RWPE2 (cell line): ENCODE results near the gene RAB7A.
"Not testable (repeated sequence)": the region's sequence is repeated elsewhere in the genome, so short reads cannot be mapped to it uniquely, and the experiment has no call there.

Experiments used
- ATAC-seq: fragments of 200-7000 bp; cut with Tn5 transposase; 3 replicates; pipeline ENCODE4 v1.9.1; 2021; ENCODE audit warnings: low read depth
- DNase-seq: peaks from one replicate; pipeline ENCODE4 v3.0.0-alpha.2; 2020; ENCODE audit warnings: low spot score
- H3K27ac ChIP-seq: fragments of 450-650 bp; 2 replicates; pipeline ENCODE4 v1.5.1; 2017; ENCODE audit warnings: mild to moderate bottlenecking; ENCODE audit not compliant: poor library complexity, severe bottlenecking
- H3K27me3 ChIP-seq: fragments of 250-450 bp; sonication (Bioruptor Pico); 2 replicates; pipeline ENCODE4 v1.5.1; 2021; ENCODE audit warnings: mild to moderate bottlenecking, moderate library complexity; ENCODE audit not compliant: insufficient read depth, poor library complexity, severe bottlenecking
- H3K36me3 ChIP-seq: fragments of 250-450 bp; sonication (Bioruptor Pico); 2 replicates; pipeline ENCODE4 v1.5.1; 2020; ENCODE audit warnings: low read depth, mild to moderate bottlenecking, moderate library complexity
- H3K4me1 ChIP-seq: fragments of 250-450 bp; sonication (Bioruptor Pico); 2 replicates; pipeline ENCODE4 v1.5.1; 2021; ENCODE audit warnings: mild to moderate bottlenecking, moderate library complexity; ENCODE audit not compliant: insufficient read depth, poor library complexity, severe bottlenecking
- H3K4me3 ChIP-seq: fragments of 250-450 bp; sonication (Bioruptor Pico); 2 replicates; pipeline ENCODE4 v1.5.1; 2021; ENCODE audit warnings: mild to moderate bottlenecking, moderate library complexity; ENCODE audit not compliant: severe bottlenecking
- H3K9me3 ChIP-seq: fragments of 250-450 bp; sonication (Bioruptor Pico); 2 replicates; pipeline ENCODE4 v1.5.1; 2021; ENCODE audit warnings: mild to moderate bottlenecking, moderate library complexity; ENCODE audit not compliant: severe bottlenecking
- TF ChIP-seq, protein P1 (sequence below): fragments of 450-650 bp; IDR thresholded peaks from one replicate; pipeline ENCODE4 v1.5.1; 2017; ENCODE audit warnings: mild to moderate bottlenecking, moderate library complexity; ENCODE audit not compliant: poor library complexity, severe bottlenecking

Gene RAB7A

GRCh38 chr3:128824132-128824850 lies 98.3 kb downstream of the RAB7A start:
- TF ChIP-seq, protein P1, sequence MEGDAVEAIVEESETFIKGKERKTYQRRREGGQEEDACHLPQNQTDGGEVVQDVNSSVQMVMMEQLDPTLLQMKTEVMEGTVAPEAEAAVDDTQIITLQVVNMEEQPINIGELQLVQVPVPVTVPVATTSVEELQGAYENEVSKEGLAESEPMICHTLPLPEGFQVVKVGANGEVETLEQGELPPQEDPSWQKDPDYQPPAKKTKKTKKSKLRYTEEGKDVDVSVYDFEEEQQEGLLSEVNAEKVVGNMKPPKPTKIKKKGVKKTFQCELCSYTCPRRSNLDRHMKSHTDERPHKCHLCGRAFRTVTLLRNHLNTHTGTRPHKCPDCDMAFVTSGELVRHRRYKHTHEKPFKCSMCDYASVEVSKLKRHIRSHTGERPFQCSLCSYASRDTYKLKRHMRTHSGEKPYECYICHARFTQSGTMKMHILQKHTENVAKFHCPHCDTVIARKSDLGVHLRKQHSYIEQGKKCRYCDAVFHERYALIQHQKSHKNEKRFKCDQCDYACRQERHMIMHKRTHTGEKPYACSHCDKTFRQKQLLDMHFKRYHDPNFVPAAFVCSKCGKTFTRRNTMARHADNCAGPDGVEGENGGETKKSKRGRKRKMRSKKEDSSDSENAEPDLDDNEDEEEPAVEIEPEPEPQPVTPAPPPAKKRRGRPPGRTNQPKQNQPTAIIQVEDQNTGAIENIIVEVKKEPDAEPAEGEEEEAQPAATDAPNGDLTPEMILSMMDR = no peak
- Histone ChIP-seq H3K27ac (no peak overlapping the region), H3K4me1 (no peaks in the 10 kb centered on the region), H3K9me3 (no peaks in the 10 kb centered on the region), H3K4me3 (no peak overlapping the region), H3K27me3 (no peaks in the 10 kb centered on the region), H3K36me3 (peaks cover 1% of the 10 kb centered on the region)
- DNase-seq (no peak), ATAC-seq (peak; percentile 7; the same call in 1 of the 3 replicates)

- no peak for DNase-seq
- Histone ChIP-seq H3K27me3 (no peaks in the 10 kb centered on the region), H3K36me3 (no peaks in the 10 kb centered on the region), H3K4me1 (no peaks in the 10 kb centered on the region), H3K9me3 (no peaks in the 10 kb centered on the region), H3K4me3 (no peak overlapping the region), H3K27ac (no peak overlapping the region)
- no peak for ATAC-seq
- TF ChIP-seq, protein P1 = no peak
Measured at GRCh38 chr3:128825117-128825725, 99.2 kb downstream of the RAB7A start.

- H3K27me3 ChIP-seq, H3K4me3 ChIP-seq, H3K9me3 ChIP-seq, H3K4me1 ChIP-seq, H3K36me3 ChIP-seq, DNase-seq, H3K27ac ChIP-seq, ATAC-seq: not testable (repeated sequence)
Measured at GRCh38 chr3:128829087-128829486, 103.1 kb downstream of the RAB7A start.

GRCh38 chr3:128829925-128830625 lies 104.1 kb downstream of the RAB7A start:
- H3K27me3 ChIP-seq, ATAC-seq, DNase-seq, H3K4me1 ChIP-seq, H3K9me3 ChIP-seq, H3K36me3 ChIP-seq, H3K4me3 ChIP-seq, H3K27ac ChIP-seq: not testable (repeated sequence)

- H3K27me3 ChIP-seq, H3K4me3 ChIP-seq, DNase-seq, ATAC-seq, H3K4me1 ChIP-seq, H3K27ac ChIP-seq, H3K9me3 ChIP-seq, H3K36me3 ChIP-seq: not testable (repeated sequence)
Measured at GRCh38 chr3:128830762-128831161, 104.8 kb downstream of the RAB7A start.

- not testable (repeated sequence) for H3K27ac ChIP-seq, H3K36me3 ChIP-seq, H3K27me3 ChIP-seq, H3K4me1 ChIP-seq, H3K4me3 ChIP-seq, ATAC-seq, DNase-seq, H3K9me3 ChIP-seq
Measured at GRCh38 chr3:128832979-128833378, 107.0 kb downstream of the RAB7A start.
